ENCODE data around the gene CLIP3. TPM values are rescaled to one million over a fixed set of nuclear protein-coding genes. Genes with fewer than 3 reads are reported as not detected.

Gene CLIP3
- total RNA-seq, 1 experiment from 2014 or later, result 9.2 TPM

GRCh38 chr19:36060430-36060829, 27.8 kb upstream of the CLIP3 start:
- peak; percentile 41 for DNase-seq (ENCODE audit: low spot score)
- Histone ChIP-seq H3K27ac (ENCODE audit: low read depth, low read length, poor library complexity, severe bottlenecking) (no peak overlapping the region), H3K4me1 (ENCODE audit: insufficient read depth, low read length, poor library complexity, severe bottlenecking) (peaks cover 5% of the 10 kb centered on the region), H3K9me3 (ENCODE audit: low read depth, low read length, poor library complexity, severe bottlenecking) (no peaks in the 10 kb centered on the region), H3K27me3 (replicated peaks; ENCODE audit: insufficient read depth, low read depth, low read length, poor library complexity) (no peaks in the 10 kb centered on the region), H3K36me3 (ENCODE audit: insufficient read depth, low read length, poor library complexity, severe bottlenecking) (peaks cover 52% of the 10 kb centered on the region), H3K4me3 (ENCODE audit: low read depth, low read length, poor library complexity, severe bottlenecking) (no peak overlapping the region)
- no TSS peak for BruUV-seq (replicated peaks)
- CTCF ChIA-PET, result no interaction called here
- POLR2A ChIA-PET (ENCODE audit: low non-redundant PET), result no interaction called here
- TF ChIP-seq CTCF (conservative IDR thresholded peaks at IDR 0.05; ENCODE audit: low read depth, low read length) (peak; percentile 58), EZH2 (IDR thresholded peaks at IDR 0.05; ENCODE audit: borderline replicate concordance, low read depth, low read length, poor library complexity, severe bottlenecking) (no peak)
- intact Hi-C loops (cut with micrococcal nuclease; ENCODE audit: unreplicated experiment), result loop anchor here (10.0 kb wide), 1 partner anchor 114 kb away; no protein-coding TSS in a partner anchor

- H3K4me1 ChIP-seq (ENCODE audit: insufficient read depth, low read length, poor library complexity, severe bottlenecking), result peaks cover 5% of the 10 kb centered on the region
- H3K36me3 ChIP-seq (ENCODE audit: insufficient read depth, low read length, poor library complexity, severe bottlenecking), result peaks cover 43% of the 10 kb centered on the region
- ChIA-PET POLR2A (ENCODE audit: low non-redundant PET) (no interaction called here), CTCF (no interaction called here)
- peak overlapping the region; percentile 23 for H3K27ac ChIP-seq (ENCODE audit: low read depth, low read length, poor library complexity, severe bottlenecking)
- no peak overlapping the region for H3K4me3 ChIP-seq (ENCODE audit: low read depth, low read length, poor library complexity, severe bottlenecking)
- no peaks in the 10 kb centered on the region for H3K9me3 ChIP-seq (ENCODE audit: low read depth, low read length, poor library complexity, severe bottlenecking)
- no peak for DNase-seq (ENCODE audit: low spot score)
- intact Hi-C loops (cut with micrococcal nuclease; ENCODE audit: unreplicated experiment), result no loop called here
- no TSS peak for BruUV-seq (replicated peaks)
- H3K27me3 ChIP-seq (replicated peaks; ENCODE audit: insufficient read depth, low read depth, low read length, poor library complexity), result no peaks in the 10 kb centered on the region
- TF ChIP-seq EZH2 (IDR thresholded peaks at IDR 0.05; ENCODE audit: borderline replicate concordance, low read depth, low read length, poor library complexity, severe bottlenecking) (no peak), CTCF (conservative IDR thresholded peaks at IDR 0.05; ENCODE audit: low read depth, low read length) (no peak)
These were observed 26.7 kb upstream of the CLIP3 start for GRCh38 chr19:36059180-36059910.

- intact Hi-C loops (cut with micrococcal nuclease; ENCODE audit: unreplicated experiment), result no loop called here
- TF ChIP-seq CTCF (conservative IDR thresholded peaks at IDR 0.05; ENCODE audit: low read depth, low read length), result no peak
- no peak for TF ChIP-seq EZH2 (IDR thresholded peaks at IDR 0.05; ENCODE audit: borderline replicate concordance, low read depth, low read length, poor library complexity, severe bottlenecking)
- Histone ChIP-seq H3K4me3 (ENCODE audit: low read depth, low read length, poor library complexity, severe bottlenecking) (no peak overlapping the region), H3K4me1 (ENCODE audit: insufficient read depth, low read length, poor library complexity, severe bottlenecking) (peaks cover 5% of the 10 kb centered on the region), H3K27ac (ENCODE audit: low read depth, low read length, poor library complexity, severe bottlenecking) (peak overlapping the region; percentile 23), H3K27me3 (replicated peaks; ENCODE audit: insufficient read depth, low read depth, low read length, poor library complexity) (no peaks in the 10 kb centered on the region), H3K36me3 (ENCODE audit: insufficient read depth, low read length, poor library complexity, severe bottlenecking) (peaks cover 38% of the 10 kb centered on the region), H3K9me3 (ENCODE audit: low read depth, low read length, poor library complexity, severe bottlenecking) (no peaks in the 10 kb centered on the region)
- BruUV-seq (replicated peaks), result no TSS peak
- ChIA-PET CTCF (no interaction called here), POLR2A (ENCODE audit: low non-redundant PET) (no interaction called here)
- no peak for DNase-seq (ENCODE audit: low spot score)
These were observed 26.0 kb upstream of the CLIP3 start for GRCh38 chr19:36058481-36059179.

Data from A673 (cell line).